Astrocyte of the cerebellum (primary cell): ENCODE results near the gene MAPK8.

Source experiments
- DNase-seq: peaks from one replicate; pipeline ENCODE4 v3.0.0-alpha.2; 2011; ENCODE audit warnings: low read depth
- H3K4me3 ChIP-seq: 2 replicates; pipeline ENCODE4 v1.5.1; 2011; ENCODE audit warnings: mild to moderate bottlenecking, low read depth, low read length, moderate library complexity
- in situ Hi-C: cut with HindIII; loops from 2 replicates; pipeline ENCODE4 v1.10.0; 2017; ENCODE audit warnings: low sequenced_read_pairs
- TF ChIP-seq, protein P1 (sequence below): IDR thresholded peaks from 2 replicates; pipeline ENCODE4 v1.5.1; 2012; ENCODE audit warnings: low read length, low read depth, moderate library complexity, mild to moderate bottlenecking; ENCODE audit errors: missing control alignments

Gene MAPK8

DNA sequence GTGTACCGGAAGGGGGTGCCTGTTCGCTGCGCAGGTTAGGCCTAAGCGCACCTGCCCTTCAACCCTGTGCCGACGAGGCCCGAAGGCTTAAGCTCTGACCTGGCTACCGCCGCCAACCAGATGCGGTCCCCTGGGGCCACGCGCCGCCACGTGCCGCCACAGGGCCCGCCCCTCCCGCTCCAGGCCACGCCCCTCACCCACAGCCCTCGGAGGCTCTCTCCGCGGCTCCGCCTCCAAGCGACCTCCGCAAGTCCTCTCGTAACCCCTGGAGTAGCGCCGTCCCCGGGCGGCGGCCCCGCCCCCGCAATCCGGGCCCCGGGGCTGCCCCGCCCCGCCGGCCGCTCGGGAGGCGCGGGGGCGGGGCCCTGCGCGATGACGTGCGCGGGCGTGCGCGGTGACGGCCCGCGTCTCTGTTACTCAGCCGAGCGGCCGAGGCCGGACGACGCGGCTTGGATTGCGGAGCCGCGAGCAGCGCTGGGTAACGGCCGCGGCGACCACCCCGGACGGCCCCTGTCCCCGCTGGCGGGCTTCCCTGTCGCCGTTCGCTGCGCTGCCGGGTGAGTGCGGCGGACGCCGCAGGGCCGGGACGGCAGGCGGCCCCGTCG, at the start of gene MAPK8:
TSS of gene MAPK8 (plus strand) at position 413 of the 605 bp plus-strand sequence. CDS start 94,984 bp downstream, outside the sequence.
- DNase-seq, result peak; percentile 43
- TF ChIP-seq, protein P1, sequence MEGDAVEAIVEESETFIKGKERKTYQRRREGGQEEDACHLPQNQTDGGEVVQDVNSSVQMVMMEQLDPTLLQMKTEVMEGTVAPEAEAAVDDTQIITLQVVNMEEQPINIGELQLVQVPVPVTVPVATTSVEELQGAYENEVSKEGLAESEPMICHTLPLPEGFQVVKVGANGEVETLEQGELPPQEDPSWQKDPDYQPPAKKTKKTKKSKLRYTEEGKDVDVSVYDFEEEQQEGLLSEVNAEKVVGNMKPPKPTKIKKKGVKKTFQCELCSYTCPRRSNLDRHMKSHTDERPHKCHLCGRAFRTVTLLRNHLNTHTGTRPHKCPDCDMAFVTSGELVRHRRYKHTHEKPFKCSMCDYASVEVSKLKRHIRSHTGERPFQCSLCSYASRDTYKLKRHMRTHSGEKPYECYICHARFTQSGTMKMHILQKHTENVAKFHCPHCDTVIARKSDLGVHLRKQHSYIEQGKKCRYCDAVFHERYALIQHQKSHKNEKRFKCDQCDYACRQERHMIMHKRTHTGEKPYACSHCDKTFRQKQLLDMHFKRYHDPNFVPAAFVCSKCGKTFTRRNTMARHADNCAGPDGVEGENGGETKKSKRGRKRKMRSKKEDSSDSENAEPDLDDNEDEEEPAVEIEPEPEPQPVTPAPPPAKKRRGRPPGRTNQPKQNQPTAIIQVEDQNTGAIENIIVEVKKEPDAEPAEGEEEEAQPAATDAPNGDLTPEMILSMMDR, result no peak
- peak within 1 kb of the TSS; percentile 80 for H3K4me3 ChIP-seq
- in situ Hi-C loops, result no loop called here

DNA sequence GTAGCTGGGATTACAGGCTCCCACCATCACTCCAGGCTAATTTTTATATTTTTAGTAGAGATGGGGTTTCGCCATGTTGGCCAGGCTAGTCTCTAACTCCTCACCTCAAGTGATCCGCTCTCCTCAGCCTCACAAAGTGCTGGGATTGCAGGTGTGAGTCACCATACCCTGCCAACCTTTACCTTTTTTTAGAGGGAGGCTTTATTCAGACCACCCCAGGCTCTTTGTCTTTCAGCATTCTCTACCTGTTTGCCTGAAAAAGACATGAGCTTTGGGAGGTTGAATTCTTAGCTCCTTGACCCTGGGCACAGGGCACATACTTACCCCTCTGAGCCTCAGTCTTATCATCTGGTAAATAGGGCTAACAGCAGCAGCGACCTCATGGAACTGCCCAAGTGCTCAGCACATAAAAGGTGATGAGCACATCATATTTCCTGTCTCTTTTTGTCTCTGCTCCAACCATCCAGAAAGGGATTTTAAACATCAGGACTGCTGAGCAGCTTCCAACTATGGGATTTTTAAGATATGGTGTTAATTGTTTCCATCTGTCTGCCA, 49.0 kb upstream of the MAPK8 start:
- TF ChIP-seq, protein P1, result no peak
- no peak overlapping the region for H3K4me3 ChIP-seq
- in situ Hi-C loops, result no loop called here
- DNase-seq, result no peak

DNA sequence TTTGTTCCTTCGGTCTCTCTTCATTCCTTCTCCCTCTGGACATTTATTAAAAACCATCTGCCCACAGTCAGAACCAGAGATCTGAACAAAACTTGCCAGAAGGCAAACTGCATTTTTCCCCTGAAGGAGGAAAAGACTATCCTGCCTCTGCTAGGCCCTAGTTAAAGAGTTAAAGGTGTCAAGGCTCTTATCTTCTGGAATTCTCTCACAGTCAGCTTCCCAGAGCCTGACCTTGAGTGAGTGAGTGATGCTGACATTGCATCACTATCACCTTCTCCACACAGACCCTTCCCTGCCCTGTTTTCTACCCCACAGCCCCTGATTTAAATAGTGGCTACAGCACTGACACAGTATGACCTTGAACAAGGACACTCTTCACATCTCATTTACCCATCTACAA, 48.4 kb upstream of the MAPK8 start:
- H3K4me3 ChIP-seq, result no peak overlapping the region
- TF ChIP-seq, protein P1, result no peak
- in situ Hi-C loops, result no loop called here
- no peak for DNase-seq

DNA sequence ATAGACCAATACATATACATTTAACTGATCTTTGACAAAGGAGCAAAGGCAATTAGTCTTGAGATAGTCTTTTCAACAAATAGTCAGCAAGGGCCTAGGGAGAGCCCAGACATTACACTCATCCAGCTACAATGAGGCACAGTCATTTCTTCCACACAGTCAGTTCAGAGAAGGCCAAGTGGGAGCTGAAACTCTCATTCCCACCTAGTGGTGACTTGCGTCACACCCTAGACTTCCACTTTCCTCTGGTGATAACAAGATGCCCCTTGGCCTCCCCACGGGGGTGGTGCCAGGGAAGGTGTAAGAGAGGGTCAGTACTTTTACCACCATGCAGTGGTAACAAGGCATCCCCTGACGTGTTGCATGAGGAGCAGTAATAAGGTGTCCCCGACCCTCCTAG, 39.9 kb upstream of the MAPK8 start:
- no peak overlapping the region for H3K4me3 ChIP-seq
- in situ Hi-C loops, result no loop called here
- TF ChIP-seq, protein P1, result no peak
- DNase-seq, result no peak

DNA sequence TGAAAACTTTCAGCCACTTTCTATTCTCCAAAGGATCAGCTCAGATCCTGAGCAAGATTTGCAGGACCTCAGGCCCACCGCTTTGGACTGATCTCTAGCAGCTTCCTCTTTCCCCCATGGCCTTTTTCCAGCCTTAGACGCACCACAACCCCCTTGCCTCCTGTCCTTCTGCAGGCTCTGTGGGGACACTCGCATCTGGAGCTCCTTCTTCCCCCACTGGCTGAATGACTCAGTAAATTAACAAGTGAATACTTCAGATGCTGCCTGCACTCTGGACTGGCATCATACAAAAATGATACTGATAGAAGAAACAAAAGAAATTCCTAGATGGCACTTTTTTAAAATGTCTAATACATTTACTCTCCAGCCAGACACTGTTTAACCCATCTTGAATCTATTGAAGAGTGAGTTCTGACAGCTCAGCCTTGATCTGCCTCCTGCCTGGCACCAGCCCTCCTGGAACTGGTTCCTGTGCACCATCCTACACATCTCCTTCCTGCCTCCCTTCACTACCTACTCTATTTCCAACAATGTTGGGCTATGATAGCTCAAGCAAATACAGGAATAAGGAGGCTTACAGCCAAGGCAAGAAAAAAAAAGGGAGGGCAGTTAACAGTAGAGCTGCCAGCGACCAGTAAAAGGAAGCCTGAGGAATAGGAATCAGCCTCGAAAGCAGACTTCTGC, 35.3 kb upstream of the MAPK8 start:
- in situ Hi-C loops, result no loop called here
- TF ChIP-seq, protein P1, result no peak
- no peak overlapping the region for H3K4me3 ChIP-seq
- DNase-seq, result no peak

DNA sequence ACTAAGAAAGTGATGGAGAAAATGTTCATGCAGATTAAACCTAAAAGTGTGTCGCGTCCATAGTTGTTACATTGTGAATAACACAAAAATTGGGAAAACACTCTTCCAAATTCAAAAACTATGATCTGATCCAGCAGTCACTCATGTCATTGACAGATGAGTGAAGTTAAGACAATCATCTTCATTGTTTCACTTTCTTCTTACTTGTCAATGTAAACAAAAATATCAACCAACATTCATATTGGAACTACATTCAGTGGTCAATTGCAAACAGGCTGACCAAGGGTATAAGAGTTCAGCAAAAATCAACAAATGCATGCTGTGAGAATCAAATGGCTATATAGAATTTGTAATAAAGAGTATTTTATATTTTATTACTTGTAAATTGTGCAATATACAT, 33.8 kb upstream of the MAPK8 start:
- in situ Hi-C loops, result no loop called here

More for the DNA sequence above, 33.8 kb upstream of the MAPK8 start:
- TF ChIP-seq, protein P1, result no peak
- no peak for DNase-seq
- no peak overlapping the region for H3K4me3 ChIP-seq
